Body of pancreas (tissue), 4 donors: ENCODE results near the gene PDK4. TPM values are rescaled to one million over a fixed set of nuclear protein-coding genes. Genes with fewer than 3 reads are reported as not detected.
A peak's percentile ranks its signal among the peaks of the same experiment; 100 is the strongest.

Experiments
- ATAC-seq: fragments of 150-250 bp; one replicate; pipeline ENCODE4 v1.9.1; 2016
- DNase-seq, 4 donors: peaks; one replicate each; pipeline ENCODE4 v3.0.0-alpha.2; 2019
- H3K27ac ChIP-seq, 4 donors: fragments of 200-600 bp; sonication (generic); 1 replicate in 3 of 4; 2 replicates in 1 of 4; pipeline versions ENCODE4 v1.5.1 to v1.6.1; 2016 to 2019; ENCODE audit warnings: mild to moderate bottlenecking in 1 of 4, mixed read lengths in 1 of 4, moderate library complexity in 1 of 4
- H3K27me3 ChIP-seq, 2 donors: fragments of 200-600 bp; sonication (generic); one replicate each; pipeline ENCODE4 v1.6.0; 2016; ENCODE audit warnings: mild to moderate bottlenecking in 1 of 2
- H3K36me3 ChIP-seq, 2 donors: fragments of 200-600 bp; sonication (generic); replicated peaks in 1 of 2; 2 replicates each; pipeline ENCODE4 v1.5.1; 2016; ENCODE audit warnings: low read depth in 2 of 2; ENCODE audit not compliant: insufficient read depth in 1 of 2
- H3K4me1 ChIP-seq: fragments of 200-600 bp; sonication (generic); one replicate; pipeline ENCODE4 v1.6.0; 2016
- H3K4me3 ChIP-seq, 2 donors: fragments of 200-600 bp; sonication (generic); 1 replicate in 1 of 2; 2 replicates in 1 of 2; pipeline ENCODE4 v1.5.1; 2016 to 2019
- H3K9me3 ChIP-seq, 3 donors: fragments of 200-600 bp; sonication (generic); 1 replicate in 2 of 3; 2 replicates in 1 of 3; pipeline ENCODE4 v1.5.1; 2016
- CTCF ChIP-seq, 7 experiments: fragments of 450-650 bp in 4 of 7; fragments of 200-600 bp in 3 of 7; sonication (generic) in 3 of 7; IDR thresholded peaks; one replicate each; pipeline ENCODE4 v1.5.1; 2016 to 2019; ENCODE audit warnings: antibody characterized with exemption in 7 of 7
- POLR2A ChIP-seq, 3 donors: fragments of 450-650 bp; IDR thresholded peaks; one replicate each; pipeline ENCODE4 v1.6.1; 2016; ENCODE audit warnings: antibody characterized with exemption in 3 of 3, mild to moderate bottlenecking in 2 of 3
- WGBS, 2 donors: methylation state at CpG; one replicate each; pipeline ENCODE4 v1.1.5; 2017; 5-methylcytosine and 5-hydroxymethylcytosine counted together
- intact Hi-C: fragments of 100-400 bp; cut with DNase I; formaldehyde crosslinking; loops from one replicate; pipeline ENCODE4 v1.15.1; 2023
- total RNA-seq, 2 donors: library from RNA; depleted of rRNA; stranded (reverse); fragments of >200 nt; gene quantifications; one replicate each; pipeline ENCODE4 v1.1.0, GENCODE V29; 2016

The PDK4 gene
- total RNA-seq, 2 donors from 2014 or later: 234 to 308 TPM

- TF ChIP-seq POLR2A (IDR thresholded peaks at IDR 0.05) (no peak), CTCF (IDR thresholded peaks at IDR 0.05) (no peak)
- Histone ChIP-seq H3K36me3 (peaks cover 15 to 41% of the 10 kb centered on the region in 2 donors), H3K27me3 (no peaks in the 10 kb centered on the region), H3K9me3 (no peaks in the 10 kb centered on the region), H3K27ac (peak overlapping the region; percentile 20 to 96 (median 40)), H3K4me3 (no peak overlapping the region), H3K4me1 (peaks cover 80% of the 10 kb centered on the region)
- no peak for ATAC-seq
- intact Hi-C loops: loop anchor here (10.0 kb wide), 1 partner anchor 54 kb away; no protein-coding TSS in a partner anchor
- DNase-seq: peak in 1 of 4 donors; percentile 20
Measured at GRCh38 chr7:95589031-95589430, 7.3 kb downstream of the PDK4 start.

GRCh38 chr7:95586951-95587301 is 9.4 kb downstream of the PDK4 start:
- no peaks in the 10 kb centered on the region for H3K9me3 ChIP-seq
- no peak overlapping the region for H3K4me3 ChIP-seq
- ATAC-seq: no peak
- WGBS, 2 donors: 61 to 70% methylated on average over 3 of the region's 3 CpGs
- peaks cover 62% of the 10 kb centered on the region for H3K4me1 ChIP-seq
- no peaks in the 10 kb centered on the region for H3K27me3 ChIP-seq
- H3K27ac ChIP-seq: peak overlapping the region in 3 of 4 donors; percentile 12 to 51 (median 45)
- peaks cover 15 to 37% of the 10 kb centered on the region in 2 donors for H3K36me3 ChIP-seq
- TF ChIP-seq POLR2A (IDR thresholded peaks at IDR 0.05): no peak
- no peak for TF ChIP-seq CTCF (IDR thresholded peaks at IDR 0.05)
- intact Hi-C loops: loop anchor here (10.0 kb wide), 1 partner anchor 52 kb away; no protein-coding TSS in a partner anchor
- no peak for DNase-seq

- H3K36me3 ChIP-seq: peaks cover 15 to 37% of the 10 kb centered on the region in 2 donors
Measured at GRCh38 chr7:95585426-95585789, 10.9 kb downstream of the PDK4 start.

GRCh38 chr7:95584769-95585425 is 11.4 kb downstream of the PDK4 start:
- Histone ChIP-seq H3K27ac (peak overlapping the region in 3 of 4 donors; percentile 22 to 39 (median 26)), H3K27me3 (no peaks in the 10 kb centered on the region), H3K4me3 (no peak overlapping the region), H3K36me3 (peaks cover 15 to 37% of the 10 kb centered on the region in 2 donors), H3K9me3 (no peaks in the 10 kb centered on the region), H3K4me1 (peaks cover 44% of the 10 kb centered on the region)
- intact Hi-C loops: loop anchor here (10.0 kb wide), 1 partner anchor 50 kb away; no protein-coding TSS in a partner anchor
- DNase-seq (no peak), ATAC-seq (no peak)
- WGBS, 2 donors: 53 to 76% methylated on average over 1 of the region's 1 CpG
- TF ChIP-seq POLR2A (IDR thresholded peaks at IDR 0.05) (peak in 2 of 3 donors; percentile 14 to 33), CTCF (IDR thresholded peaks at IDR 0.05) (no peak)

More at GRCh38 chr7:95585426-95585789, 10.9 kb downstream of the PDK4 start:
- 72 to 80% methylated on average over 3 of the region's 3 CpGs for WGBS, 2 donors
- H3K9me3 ChIP-seq: no peaks in the 10 kb centered on the region
- H3K4me1 ChIP-seq: peaks cover 47% of the 10 kb centered on the region
- ATAC-seq (no peak), DNase-seq (no peak)
- peak overlapping the region in 2 of 4 donors; percentile 26 to 39 for H3K27ac ChIP-seq
- TF ChIP-seq CTCF (IDR thresholded peaks at IDR 0.05) (no peak), POLR2A (IDR thresholded peaks at IDR 0.05) (no peak)
- intact Hi-C loops: loop anchor here (10.0 kb wide), 1 partner anchor 51 kb away; no protein-coding TSS in a partner anchor
- no peaks in the 10 kb centered on the region for H3K27me3 ChIP-seq
- no peak overlapping the region for H3K4me3 ChIP-seq
